ENCODE data around the gene HMGB4. TPM values are rescaled to one million over a fixed set of nuclear protein-coding genes. Genes with fewer than 3 reads are reported as not detected.

HMGB4 gene
- total and polyA plus RNA-seq, 2 donors (not counting 3 experiments of a cell fraction or from before 2014, with no cell fraction given): not detected

GRCh38 chr1:33874636-33875035, 10.8 kb downstream of the HMGB4 start:
- TF ChIP-seq POLR2A (IDR thresholded peaks at IDR 0.05; ENCODE audit: low read depth, low read length) (no peak), POLR2AphosphoS5 (IDR thresholded peaks at IDR 0.05; ENCODE audit: insufficient read depth, low read depth, low read length) (no peak), CTCF (IDR thresholded peaks at IDR 0.05; ENCODE audit: extremely low read depth in 1 of 2, insufficient read depth in 1 of 2, low read depth in 1 of 2, low read length in 2 of 2) (no peak), GATA2 (IDR thresholded peaks at IDR 0.05; ENCODE audit: insufficient read depth, insufficient read length, low read depth, low read length) (no peak), MYC (IDR thresholded peaks at IDR 0.05; ENCODE audit: low read depth, low read length) (no peak), JUN (IDR thresholded peaks at IDR 0.05; ENCODE audit: borderline replicate concordance, insufficient read depth, insufficient read length, low read depth) (no peak), MAX (IDR thresholded peaks at IDR 0.05; ENCODE audit: insufficient read depth, insufficient read length) (no peak), EZH2 (IDR thresholded peaks at IDR 0.05; ENCODE audit: borderline replicate concordance, low read depth, low read length, severe bottlenecking) (no peak), FOS (IDR thresholded peaks at IDR 0.05; ENCODE audit: borderline replicate concordance, insufficient read depth, low read length) (no peak)
- Histone ChIP-seq H3K27me3 (ENCODE audit: control insufficient read depth in 2 of 2, insufficient read depth in 2 of 2, low read length in 2 of 2) (no peaks in the 10 kb centered on the region), H3K27ac (ENCODE audit: insufficient read depth, low read depth, low read length) (no peak overlapping the region), H3K4me3 (replicated peaks in 1 of 3; ENCODE audit: insufficient read depth in 1 of 3, low read depth in 1 of 3, low read length in 3 of 3) (no peak overlapping the region), H4K20me1 (replicated peaks; ENCODE audit: control insufficient read depth, extremely low read depth, insufficient read depth, low read length) (no peaks in the 10 kb centered on the region), H3K9me3 (replicated peaks; ENCODE audit: control insufficient read depth, insufficient read depth, low read length) (peaks cover 5% of the 10 kb centered on the region), H2AFZ (ENCODE audit: low read depth, low read length) (no peak overlapping the region), H3K79me2 (ENCODE audit: control insufficient read depth, insufficient read depth, low read length) (no peaks in the 10 kb centered on the region), H3K9me1 (replicated peaks; ENCODE audit: control insufficient read depth, extremely low read depth, insufficient read depth, low read length) (no peaks in the 10 kb centered on the region), H3K4me1 (ENCODE audit: control insufficient read depth, extremely low read depth, insufficient read depth, low read length) (no peaks in the 10 kb centered on the region), H3K4me2 (ENCODE audit: insufficient read depth, low read length) (no peak overlapping the region), H3K9ac (replicated peaks; ENCODE audit: extremely low read depth, insufficient read depth, low read length) (no peak overlapping the region), H3K36me3 (ENCODE audit: control insufficient read depth in 2 of 2, extremely low read depth in 1 of 2, insufficient read depth in 2 of 2, low read length in 2 of 2) (no peaks in the 10 kb centered on the region)
- POLR2A ChIA-PET: no interaction called here
- intact Hi-C loops (cut with micrococcal nuclease): no loop called here
- dilution Hi-C loops (cut with MboI; ENCODE audit: extremely low pct_ligation_motif_present, low sequenced_read_pairs): no loop called here
- BruUV-seq (replicated peaks): no TSS peak
- FAIRE-seq: no peak
- CTCF ChIA-PET: no interaction called here
- no peak for DNase-seq (ENCODE audit: low read depth, low spot score)
